GM12864 (cell line): ENCODE data around the gene PACS2.

ENCODE experiments used
- DNase-seq: peaks from one replicate; pipeline ENCODE4 v3.0.0-alpha.2; 2011; ENCODE audit warnings: low read depth
- H3K4me3 ChIP-seq: 2 replicates; pipeline ENCODE4 v1.5.1; 2011; ENCODE audit warnings: mild to moderate bottlenecking, low read depth, low read length, control low read depth
- CTCF ChIP-seq: IDR thresholded peaks from 2 replicates; pipeline ENCODE4 v1.5.1; 2011; ENCODE audit warnings: low read depth, mild to moderate bottlenecking, moderate library complexity, low read length, control low read depth, inconsistent platforms; ENCODE audit errors: missing control alignments

Gene PACS2

GRCh38 chr14:105316577-105316941 is 2.0 kb downstream of the PACS2 start:
- DNase-seq: no peak
- no peak for TF ChIP-seq CTCF
- no peak overlapping the region for H3K4me3 ChIP-seq

GRCh38 chr14:105316968-105317510 is 2.5 kb downstream of the PACS2 start:
- no peak overlapping the region for H3K4me3 ChIP-seq
- DNase-seq: no peak
- TF ChIP-seq CTCF: no peak

- no peak for TF ChIP-seq CTCF
- no peak for DNase-seq
- no peak overlapping the region for H3K4me3 ChIP-seq
Observed at GRCh38 chr14:105317546-105317945, 3.0 kb downstream of the PACS2 start.

- H3K4me3 ChIP-seq: no peak overlapping the region
- TF ChIP-seq CTCF: no peak
Observed at GRCh38 chr14:105322791-105323556, 8.4 kb downstream of the PACS2 start.

GRCh38 chr14:105323663-105324062 is 9.1 kb downstream of the PACS2 start:
- no peak for TF ChIP-seq CTCF
- DNase-seq: no peak
- H3K4me3 ChIP-seq: no peak overlapping the region

More at GRCh38 chr14:105322791-105323556, 8.4 kb downstream of the PACS2 start:
- DNase-seq: no peak

- no peak overlapping the region for H3K4me3 ChIP-seq
- DNase-seq: no peak
- no peak for TF ChIP-seq CTCF
Observed at GRCh38 chr14:105324080-105324778, 9.7 kb downstream of the PACS2 start.

- no peak for TF ChIP-seq CTCF
- DNase-seq: no peak
- H3K4me3 ChIP-seq: no peak overlapping the region
Observed at GRCh38 chr14:105324871-105325270, 10.3 kb downstream of the PACS2 start.
